NCI-H2227 treated with DMSO at 0.1 percent for 48 hours (cell line): ENCODE results near the gene TMEM217.

Source experiments
- DNase-seq: peaks from one replicate; lab custom pipeline; 2025; lab: John Stamatoyannopoulos, UW

TMEM217 gene

DNA sequence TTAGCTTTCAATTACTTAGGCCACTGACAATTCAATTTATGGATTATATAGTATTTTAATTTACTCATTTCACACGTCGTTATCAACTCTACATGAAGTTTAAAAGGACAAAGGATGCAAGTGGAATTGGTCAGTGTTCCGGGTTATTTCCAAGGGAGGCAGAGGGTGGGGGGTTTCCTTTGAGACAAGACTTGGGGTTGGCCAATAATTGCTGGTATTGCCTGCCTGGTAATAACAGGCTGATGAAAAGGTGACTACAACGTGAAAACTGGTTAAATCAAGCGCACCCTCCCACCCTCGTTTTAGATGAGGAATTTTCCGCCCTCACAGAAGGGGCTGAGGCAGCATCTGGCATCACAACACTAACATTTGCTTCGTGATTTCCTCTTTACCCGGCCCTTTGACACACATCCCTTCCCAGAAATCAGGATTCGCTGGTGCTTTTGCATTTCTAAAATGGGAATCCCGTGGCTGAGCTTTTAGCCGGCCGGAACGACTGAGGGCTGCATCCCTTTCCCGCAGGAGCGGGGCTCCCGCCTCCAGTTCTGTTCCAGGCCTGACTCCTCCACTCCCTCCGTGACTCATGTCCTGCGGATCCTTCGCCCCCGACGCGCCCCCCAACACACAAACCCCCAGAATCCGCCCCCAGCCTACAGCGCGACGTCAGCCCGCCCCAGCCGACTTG, 89.0 kb downstream of the TMEM217 start:
- peak; percentile 58 for DNase-seq

DNA sequence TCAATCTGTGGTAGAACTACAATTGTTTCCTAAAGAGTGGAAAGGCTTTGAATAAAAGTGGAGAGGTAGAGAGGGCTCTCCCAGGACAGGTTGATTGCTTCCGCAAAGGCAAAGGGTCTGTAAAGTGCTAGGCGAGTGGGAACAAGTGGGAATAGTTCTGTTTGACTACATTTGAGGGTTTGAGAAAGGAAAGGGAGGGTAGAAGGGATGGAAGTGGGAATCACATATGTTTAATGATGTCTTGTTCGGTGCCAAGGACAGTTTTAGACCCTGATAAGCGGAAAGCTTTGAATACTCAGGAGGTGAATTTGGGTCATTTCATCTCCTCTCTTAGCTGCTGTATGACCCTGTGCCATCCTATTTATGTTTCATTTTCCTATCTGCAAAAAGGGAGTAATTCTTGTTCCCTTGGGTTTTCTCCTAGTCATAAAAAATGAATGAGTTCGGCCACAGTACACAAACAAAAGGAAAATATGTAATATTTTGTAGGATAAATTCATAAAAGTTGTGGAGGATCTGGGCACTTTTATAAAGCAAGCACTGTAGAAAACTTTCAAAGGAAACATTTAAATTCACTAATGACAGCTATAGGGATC, 89.7 kb downstream of the TMEM217 start:
- no peak for DNase-seq

GRCh38 chr6:37162740-37163139, 95.2 kb downstream of the TMEM217 start:
- DNase-seq: no peak
